Smooth muscle cell (in vitro differentiated cells): ENCODE measurements around the gene COL4A2. TPM values are rescaled to one million over a fixed set of nuclear protein-coding genes. Genes with fewer than 3 reads are reported as not detected.
A peak's percentile ranks its signal among the peaks of the same experiment; 100 is the strongest.

ENCODE experiments used
- DNase-seq: peaks from one replicate; lab custom pipeline; 2025; ENCODE audit not compliant: unreplicated experiment; lab: John Stamatoyannopoulos, UW
- H2AFZ ChIP-seq: fragments of 200-600 bp; sonication (generic); 2 replicates; pipeline ENCODE4 v1.6.0; 2016; ENCODE audit warnings: antibody characterized with exemption, low read depth, mild to moderate bottlenecking
- H3F3A ChIP-seq: fragments of 200-600 bp; sonication (generic); 2 replicates; pipeline ENCODE4 v1.6.0; 2017; ENCODE audit warnings: antibody characterized with exemption, low read depth
- H3K27ac ChIP-seq: fragments of 200-600 bp; sonication (generic); 2 replicates; pipeline ENCODE4 v1.5.1; 2016; ENCODE audit warnings: low read depth, mild to moderate bottlenecking
- H3K27me3 ChIP-seq: fragments of 200-600 bp; sonication (generic); 2 replicates; pipeline ENCODE4 v1.6.1; 2016; ENCODE audit warnings: low read depth, mild to moderate bottlenecking
- H3K36me3 ChIP-seq: fragments of 200-600 bp; sonication (generic); 2 replicates; pipeline ENCODE4 v1.5.1; 2016; ENCODE audit warnings: low read depth
- H3K4me1 ChIP-seq: fragments of 200-600 bp; sonication (generic); 2 replicates; pipeline ENCODE4 v1.5.1; 2016; ENCODE audit warnings: low read depth
- H3K4me2 ChIP-seq: fragments of 200-600 bp; sonication (generic); 2 replicates; pipeline ENCODE4 v1.6.0; 2016; ENCODE audit warnings: mild to moderate bottlenecking
- H3K4me3 ChIP-seq: fragments of 200-600 bp; sonication (generic); 2 replicates; pipeline ENCODE4 v1.5.1; 2016; ENCODE audit warnings: mild to moderate bottlenecking
- H3K79me2 ChIP-seq: fragments of 200-600 bp; sonication (generic); 2 replicates; pipeline ENCODE4 v1.6.0; 2016; ENCODE audit warnings: low read depth, mild to moderate bottlenecking
- H3K9ac ChIP-seq: fragments of 200-600 bp; sonication (generic); 2 replicates; pipeline ENCODE4 v1.6.0; 2016; ENCODE audit warnings: low read depth
- H3K9me3 ChIP-seq: fragments of 200-600 bp; sonication (generic); replicated peaks from 2 replicates; pipeline ENCODE4 v1.5.1; 2016; ENCODE audit warnings: low read depth
- H4K20me1 ChIP-seq: fragments of 200-600 bp; sonication (generic); 2 replicates; pipeline ENCODE4 v1.6.0; 2016; ENCODE audit warnings: low read depth
- CTCF ChIP-seq: fragments of 200-600 bp; sonication (generic); IDR thresholded peaks from 2 replicates; pipeline ENCODE4 v1.5.1; 2017; ENCODE audit warnings: borderline replicate concordance, mild to moderate bottlenecking, antibody characterized with exemption; ENCODE audit not compliant: insufficient read depth, poor library complexity, severe bottlenecking
- WGBS: methylation state at CpG from one replicate; pipeline ENCODE4 v1.1.7; 2016; ENCODE audit warnings: low lambda C conversion rate; 5-methylcytosine and 5-hydroxymethylcytosine counted together
- polyA plus RNA-seq: library from polyadenylated mRNA; unstranded; fragments of >200 nt; fragmentation: Nextera tagmentation; extraction: Ambion mirVana; gene quantifications from 2 replicates; pipeline ENCODE4 v1.2.1, GENCODE V29; 2016
- total RNA-seq: library from RNA; depleted of rRNA; stranded (reverse); fragments of >200 nt; gene quantifications from 2 replicates; pipeline ENCODE4 v1.2.3, GENCODE V29; 2014

COL4A2 gene
- total and polyA plus RNA-seq, 2 experiments from 2014 or later, result 1,456 to 2,786 TPM

- peaks cover 5% of the 10 kb centered on the region for H3K4me1 ChIP-seq
- H3K79me2 ChIP-seq, result no peaks in the 10 kb centered on the region
- no peak for DNase-seq
- H3K27me3 ChIP-seq, result no peaks in the 10 kb centered on the region
- H3K9ac ChIP-seq, result no peak overlapping the region
- TF ChIP-seq CTCF, result no peak
- H3K9me3 ChIP-seq, result no peaks in the 10 kb centered on the region
- no peak overlapping the region for H2AFZ ChIP-seq
- H4K20me1 ChIP-seq, result peaks cover 92% of the 10 kb centered on the region
- H3K36me3 ChIP-seq, result peaks cover 17% of the 10 kb centered on the region
- no peak overlapping the region for H3K4me3 ChIP-seq
- peaks cover 75% of the 10 kb centered on the region for H3F3A ChIP-seq
- WGBS, result 94% methylated on average over 16 of the region's 18 CpGs
- no peak overlapping the region for H3K4me2 ChIP-seq
- H3K27ac ChIP-seq, result peak overlapping the region; percentile 14
Measured at GRCh38 chr13:110475550-110476219, 168.6 kb downstream of the COL4A2 start.

- Histone ChIP-seq H3K9ac (no peak overlapping the region), H3K9me3 (no peaks in the 10 kb centered on the region), H3K4me2 (no peak overlapping the region), H3F3A (peaks cover 73% of the 10 kb centered on the region), H3K36me3 (peaks cover 17% of the 10 kb centered on the region), H3K4me3 (no peak overlapping the region), H3K27ac (no peak overlapping the region), H2AFZ (no peak overlapping the region), H4K20me1 (peaks cover 87% of the 10 kb centered on the region), H3K4me1 (peaks cover 5% of the 10 kb centered on the region), H3K27me3 (no peaks in the 10 kb centered on the region), H3K79me2 (no peaks in the 10 kb centered on the region)
- no peak for TF ChIP-seq CTCF
- WGBS, result 88% methylated on average over 12 of the region's 12 CpGs
- DNase-seq, result no peak
Measured at GRCh38 chr13:110476220-110476617, 169.1 kb downstream of the COL4A2 start.

GRCh38 chr13:110477706-110478245 lies 170.7 kb downstream of the COL4A2 start:
- H3F3A ChIP-seq, result peaks cover 76% of the 10 kb centered on the region
- peaks cover 77% of the 10 kb centered on the region for H4K20me1 ChIP-seq
- H3K9me3 ChIP-seq, result no peaks in the 10 kb centered on the region
- no peaks in the 10 kb centered on the region for H3K79me2 ChIP-seq
- DNase-seq, result no peak
- H3K9ac ChIP-seq, result no peak overlapping the region
- no peak overlapping the region for H3K4me2 ChIP-seq
- no peaks in the 10 kb centered on the region for H3K27me3 ChIP-seq
- H3K4me3 ChIP-seq, result no peak overlapping the region
- peaks cover 5% of the 10 kb centered on the region for H3K4me1 ChIP-seq
- H3K27ac ChIP-seq, result peak overlapping the region; percentile 60
- WGBS, result 87% methylated on average over 4 of the region's 4 CpGs
- H2AFZ ChIP-seq, result no peak overlapping the region
- peaks cover 15% of the 10 kb centered on the region for H3K36me3 ChIP-seq
- no peak for TF ChIP-seq CTCF
